ENCODE data around the gene POLR3G.

Gene POLR3G

GRCh38 chr5:90528601-90529193 lies 54.0 kb downstream of the POLR3G start:
- no peak for DNase-seq (ENCODE audit: extremely low read depth, low read depth)

GRCh38 chr5:90529194-90529938 lies 54.7 kb downstream of the POLR3G start, which contains the start of gene LYSMD3:
Gene LYSMD3 (minus strand): TSS chr5:90529584. CDS start chr5:90525289, 4,295 bp downstream.
- TF ChIP-seq CTCF (IDR thresholded peaks at IDR 0.05; ENCODE audit: low read depth, low read length): no peak
- peak; percentile 94 for DNase-seq (ENCODE audit: extremely low read depth, low read depth)

More at GRCh38 chr5:90528601-90529193, 54.0 kb downstream of the POLR3G start:
- no peak for TF ChIP-seq CTCF (IDR thresholded peaks at IDR 0.05; ENCODE audit: low read depth, low read length)

- peak; percentile 62 for DNase-seq (ENCODE audit: extremely low read depth, low read depth)
These were observed 55.4 kb downstream of the POLR3G start for GRCh38 chr5:90529939-90530677.

GRCh38 chr5:90530736-90531487 lies 56.2 kb downstream of the POLR3G start:
- DNase-seq (ENCODE audit: extremely low read depth, low read depth): no peak
- TF ChIP-seq CTCF (IDR thresholded peaks at IDR 0.05; ENCODE audit: low read depth, low read length): no peak

More at GRCh38 chr5:90529939-90530677, 55.4 kb downstream of the POLR3G start:
- peak; percentile 77 for TF ChIP-seq CTCF (IDR thresholded peaks at IDR 0.05; ENCODE audit: low read depth, low read length)

- no peak for TF ChIP-seq CTCF (IDR thresholded peaks at IDR 0.05; ENCODE audit: low read depth, low read length)
- DNase-seq (ENCODE audit: extremely low read depth, low read depth): no peak
These were observed 59.1 kb downstream of the POLR3G start for GRCh38 chr5:90533794-90534193.

GRCh38 chr5:90534922-90535321 lies 60.3 kb downstream of the POLR3G start:
- no peak for TF ChIP-seq CTCF (IDR thresholded peaks at IDR 0.05; ENCODE audit: low read depth, low read length)

More at GRCh38 chr5:90534922-90535321, 60.3 kb downstream of the POLR3G start:
- DNase-seq (ENCODE audit: extremely low read depth, low read depth): no peak
